Stimulated activated CD4-positive, alpha-beta T cell treated with anti-CD3 and anti-CD28 coated beads, TNF-alpha, amount 100 ng/mL, for 48 hours (primary cell): Measurements from ENCODE around the gene HID1.

Experiments
- DNase-seq, 3 donors: peaks; one replicate each; pipeline ENCODE4 v3.0.0-alpha.2; 2020; ENCODE audit warnings: low read depth in 3 of 3

HID1 gene

GRCh38 chr17:74949455-74950115 lies 23.0 kb downstream of the HID1 start:
- DNase-seq = no peak

GRCh38 chr17:74947041-74947754 lies 25.4 kb downstream of the HID1 start:
- DNase-seq = no peak

GRCh38 chr17:74946641-74947040 lies 25.9 kb downstream of the HID1 start:
- no peak for DNase-seq

GRCh38 chr17:74945543-74945942 lies 27.0 kb downstream of the HID1 start:
- no peak for DNase-seq

GRCh38 chr17:74943808-74944522 lies 28.6 kb downstream of the HID1 start:
- no peak for DNase-seq

- DNase-seq = no peak
Observed at GRCh38 chr17:74941128-74941725, 31.3 kb downstream of the HID1 start.

- no peak for DNase-seq
Observed at GRCh38 chr17:74939534-74939933, 33.0 kb downstream of the HID1 start.

- no peak for DNase-seq
Observed at GRCh38 chr17:74938194-74938950, 34.2 kb downstream of the HID1 start.

GRCh38 chr17:74937064-74938051 lies 35.2 kb downstream of the HID1 start:
- no peak for DNase-seq

- no peak for DNase-seq
Observed at GRCh38 chr17:74936470-74936799, 36.1 kb downstream of the HID1 start.

- DNase-seq = no peak
Observed at GRCh38 chr17:74935585-74936469, 36.7 kb downstream of the HID1 start, which contains the start of gene OTOP3. TSS of gene OTOP3 (plus strand) at chr17:74935898. CDS start at chr17:74935922, 24 bp downstream.

- DNase-seq = no peak
Observed at GRCh38 chr17:74935048-74935447, 37.5 kb downstream of the HID1 start.

- no peak for DNase-seq
Observed at GRCh38 chr17:74930535-74931036, 42.0 kb downstream of the HID1 start.

- no peak for DNase-seq
Observed at GRCh38 chr17:74928786-74929185, 43.8 kb downstream of the HID1 start.

GRCh38 chr17:74925242-74925641 lies 47.3 kb downstream of the HID1 start:
- no peak for DNase-seq

- no peak for DNase-seq
Observed at GRCh38 chr17:74924250-74924948, 48.2 kb downstream of the HID1 start, which contains the start of gene OTOP2. TSS of gene OTOP2 (plus strand) at chr17:74924273. CDS start at chr17:74924633, 360 bp downstream.

GRCh38 chr17:74923538-74924249 lies 48.9 kb downstream of the HID1 start:
- peak; percentile 37 to 73 (median 63) for DNase-seq
